HG03521 (cell line): Measurements from ENCODE around the gene SLC38A10.

Experiments
- ATAC-seq: cut with Tn5 transposase; IDR thresholded peaks from one replicate; pipeline ENCODE4 v1.9.1; 2021; ENCODE audit warnings: mild to moderate bottlenecking, moderate library complexity; ENCODE audit not compliant: unreplicated experiment

Gene SLC38A10

GRCh38 chr17:81331527-81332043 lies 36.5 kb upstream of the SLC38A10 start:
- ATAC-seq, result no peak

GRCh38 chr17:81330884-81331245 lies 35.8 kb upstream of the SLC38A10 start:
- no peak for ATAC-seq

- ATAC-seq, result no peak
Measured at GRCh38 chr17:81329927-81330883, 35.1 kb upstream of the SLC38A10 start.

- ATAC-seq, result no peak
Measured at GRCh38 chr17:81328978-81329926, 34.1 kb upstream of the SLC38A10 start.

- no peak for ATAC-seq
Measured at GRCh38 chr17:81328489-81328888, 33.4 kb upstream of the SLC38A10 start.

- ATAC-seq, result no peak
Measured at GRCh38 chr17:81325714-81326358, 30.7 kb upstream of the SLC38A10 start.

- ATAC-seq, result no peak
Measured at GRCh38 chr17:81324851-81325713, 30.0 kb upstream of the SLC38A10 start.

GRCh38 chr17:81324177-81324850 lies 29.2 kb upstream of the SLC38A10 start:
- no peak for ATAC-seq

- no peak for ATAC-seq
Measured at GRCh38 chr17:81323411-81323868, 28.3 kb upstream of the SLC38A10 start.

GRCh38 chr17:81323083-81323369 lies 27.9 kb upstream of the SLC38A10 start:
- ATAC-seq, result no peak

- ATAC-seq, result no peak
Measured at GRCh38 chr17:81322271-81323082, 27.4 kb upstream of the SLC38A10 start.

GRCh38 chr17:81317961-81318605 lies 23.0 kb upstream of the SLC38A10 start:
- ATAC-seq, result no peak

- ATAC-seq, result no peak
Measured at GRCh38 chr17:81317530-81317821, 22.4 kb upstream of the SLC38A10 start.

GRCh38 chr17:81315885-81316391 lies 20.8 kb upstream of the SLC38A10 start:
- ATAC-seq, result no peak

- ATAC-seq, result no peak
Measured at GRCh38 chr17:81315129-81315884, 20.2 kb upstream of the SLC38A10 start.

- ATAC-seq, result no peak
Measured at GRCh38 chr17:81314398-81315081, 19.4 kb upstream of the SLC38A10 start.
